Measurements from ENCODE around the gene TRPC1. TPM values are rescaled to one million over a fixed set of nuclear protein-coding genes. Genes with fewer than 3 reads are reported as not detected.

The TRPC1 gene
- total RNA-seq, 3 donors from 2014 or later = 0.87 to 11.4 (median 2.0) TPM

GRCh38 chr3:142802891-142803290 lies 79.1 kb downstream of the TRPC1 start:
- ATAC-seq = no peak
- no peak for DNase-seq
- H3K4me3 ChIP-seq = no peak overlapping the region
- H3K36me3 ChIP-seq (ENCODE audit: low read depth) = no peaks in the 10 kb centered on the region
- no peak for TF ChIP-seq CTCF (IDR thresholded peaks at IDR 0.05)
- H3K4me1 ChIP-seq (ENCODE audit: low read depth) = no peaks in the 10 kb centered on the region
- no peaks in the 10 kb centered on the region for H3K9me3 ChIP-seq
- intact Hi-C loops (cut with DNase I, micrococcal nuclease) = no loop called here

DNA sequence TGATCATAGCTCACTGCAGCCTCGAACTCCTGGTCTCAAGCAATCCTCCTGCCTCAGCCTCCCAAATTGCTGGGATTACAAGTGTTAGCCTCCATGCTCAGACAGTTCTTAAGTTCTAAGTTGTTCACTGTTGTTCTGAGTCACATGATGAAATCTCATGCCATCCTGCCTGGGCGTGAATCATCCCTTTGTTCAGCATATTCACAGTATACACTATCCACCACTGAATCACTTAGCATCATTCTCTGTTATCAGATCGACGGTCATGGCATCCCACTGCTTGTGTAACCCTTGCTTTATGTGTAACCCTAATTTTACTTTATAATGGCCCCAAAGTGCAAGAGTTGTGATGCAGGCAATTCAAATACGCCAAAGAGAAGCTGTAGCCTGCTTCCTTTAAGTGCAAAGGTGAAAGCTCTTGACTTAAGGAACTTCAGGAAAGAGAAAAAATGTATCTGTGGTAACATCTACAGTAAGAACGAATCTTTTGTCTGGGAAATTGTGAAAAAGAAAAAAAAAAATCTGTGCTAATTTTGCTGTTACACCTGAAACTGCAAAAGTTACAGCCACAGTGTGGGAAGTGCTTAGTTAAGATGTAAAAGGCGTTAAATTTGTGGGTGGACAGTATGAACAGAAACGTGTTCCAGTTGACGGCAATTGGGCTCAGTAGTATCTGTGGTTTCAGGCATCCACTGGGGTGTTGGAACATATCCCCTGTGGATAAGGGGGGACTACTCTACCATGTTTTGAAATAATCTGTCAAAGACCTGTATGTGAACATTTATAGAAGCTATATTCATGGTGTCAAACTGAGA lies 84.5 kb downstream of the TRPC1 start:
- no peaks in the 10 kb centered on the region for H3K4me1 ChIP-seq (ENCODE audit: low read depth)
- DNase-seq = no peak
- no peak for ATAC-seq
- no peaks in the 10 kb centered on the region for H3K36me3 ChIP-seq (ENCODE audit: low read depth)
- TF ChIP-seq CTCF (IDR thresholded peaks at IDR 0.05) = no peak
- no peak overlapping the region for H3K4me3 ChIP-seq
- intact Hi-C loops (cut with DNase I, micrococcal nuclease) = no loop called here
- no peaks in the 10 kb centered on the region for H3K9me3 ChIP-seq

- no peak overlapping the region for H3K4me3 ChIP-seq
- DNase-seq = no peak
- H3K36me3 ChIP-seq (ENCODE audit: low read depth) = no peaks in the 10 kb centered on the region
- H3K4me1 ChIP-seq (ENCODE audit: low read depth) = no peaks in the 10 kb centered on the region
- intact Hi-C loops (cut with DNase I, micrococcal nuclease) = no loop called here
- no peak for TF ChIP-seq CTCF (IDR thresholded peaks at IDR 0.05)
- H3K9me3 ChIP-seq = no peaks in the 10 kb centered on the region
- ATAC-seq = no peak
Observed at GRCh38 chr3:142809259-142809658, 85.4 kb downstream of the TRPC1 start.

DNA sequence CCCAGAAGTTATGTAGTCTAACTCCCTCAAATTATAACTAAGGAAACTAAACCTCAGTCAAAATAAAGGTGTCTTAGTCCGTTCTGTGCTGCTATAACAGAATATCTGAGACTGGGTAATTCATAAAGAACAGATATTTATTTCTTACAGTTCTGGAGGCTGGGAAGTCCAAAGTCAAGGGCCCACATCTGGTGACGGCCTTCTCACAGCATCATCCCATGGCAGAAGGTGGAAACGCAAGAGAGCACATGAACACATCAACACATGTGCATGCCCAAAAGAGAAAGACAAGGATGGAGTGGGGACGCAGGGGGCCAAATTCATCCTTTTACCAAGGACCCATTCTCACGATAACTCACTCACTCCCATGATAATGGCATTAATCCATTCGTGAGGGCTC lies 92.0 kb downstream of the TRPC1 start:
- Histone ChIP-seq H3K4me1 (ENCODE audit: low read depth) (no peaks in the 10 kb centered on the region), H3K4me3 (no peak overlapping the region), H3K36me3 (ENCODE audit: low read depth) (no peaks in the 10 kb centered on the region), H3K9me3 (no peaks in the 10 kb centered on the region)
- DNase-seq (no peak), ATAC-seq (no peak)
- no peak for TF ChIP-seq CTCF (IDR thresholded peaks at IDR 0.05)
- intact Hi-C loops (cut with DNase I, micrococcal nuclease) = no loop called here

GRCh38 chr3:142817356-142817755 lies 93.5 kb downstream of the TRPC1 start:
- intact Hi-C loops (cut with DNase I, micrococcal nuclease) = no loop called here
- no peak for TF ChIP-seq CTCF (IDR thresholded peaks at IDR 0.05)
- H3K9me3 ChIP-seq = no peaks in the 10 kb centered on the region
- ATAC-seq (no peak), DNase-seq (no peak)
- H3K36me3 ChIP-seq (ENCODE audit: low read depth) = no peaks in the 10 kb centered on the region
- no peak overlapping the region for H3K4me3 ChIP-seq
- no peaks in the 10 kb centered on the region for H3K4me1 ChIP-seq (ENCODE audit: low read depth)

Measured in mucosa of descending colon (tissue), 3 donors.